PC-9 (cell line): Measurements from ENCODE around the gene EIF4G1.

Experiments used
- EZH2 ChIP-seq: fragments of 200-600 bp; sonication (generic); IDR thresholded peaks from 2 replicates; pipeline ENCODE4 v1.8.0; 2017; ENCODE audit warnings: antibody characterized with exemption, low read depth
- TF ChIP-seq, protein P1 (sequence below): fragments of 200-600 bp; sonication (generic); conservative IDR thresholded peaks from 2 replicates; pipeline ENCODE4 v1.6.1; 2017; ENCODE audit warnings: mixed run types, antibody characterized with exemption, mild to moderate bottlenecking, moderate library complexity

DNA sequence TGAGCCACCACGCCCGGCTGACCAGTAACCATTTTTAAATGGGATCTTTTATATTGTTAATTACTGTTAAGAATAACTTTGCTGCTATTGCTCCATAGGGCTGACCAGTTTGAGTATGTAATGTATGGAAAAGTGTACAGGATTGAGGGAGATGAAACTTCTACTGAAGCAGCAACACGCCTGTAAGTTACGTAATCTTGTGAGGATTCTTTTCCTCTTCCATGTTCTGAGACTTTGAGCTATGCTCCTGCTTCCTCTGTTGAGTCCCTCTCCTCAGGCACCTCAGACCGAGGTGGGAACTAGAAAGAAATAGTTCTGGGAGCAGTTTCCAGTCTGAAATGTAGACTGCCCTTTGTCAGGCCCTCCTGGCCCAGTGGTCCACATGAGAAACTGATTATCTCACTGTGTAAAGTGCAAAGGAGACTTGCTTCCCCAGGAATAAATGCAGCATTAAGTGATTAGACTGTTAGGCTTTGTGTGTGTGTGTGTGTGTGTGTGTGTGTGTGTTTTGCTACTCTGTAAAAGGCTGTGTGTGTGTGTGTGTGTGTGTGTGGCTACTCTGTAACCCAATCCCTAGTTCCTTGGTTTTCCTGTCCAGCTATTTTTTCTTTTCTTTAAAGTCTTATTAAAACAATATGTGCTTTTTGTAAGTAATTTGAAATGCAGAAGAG is 52.3 kb downstream of the EIF4G1 start:
- TF ChIP-seq, protein P1, sequence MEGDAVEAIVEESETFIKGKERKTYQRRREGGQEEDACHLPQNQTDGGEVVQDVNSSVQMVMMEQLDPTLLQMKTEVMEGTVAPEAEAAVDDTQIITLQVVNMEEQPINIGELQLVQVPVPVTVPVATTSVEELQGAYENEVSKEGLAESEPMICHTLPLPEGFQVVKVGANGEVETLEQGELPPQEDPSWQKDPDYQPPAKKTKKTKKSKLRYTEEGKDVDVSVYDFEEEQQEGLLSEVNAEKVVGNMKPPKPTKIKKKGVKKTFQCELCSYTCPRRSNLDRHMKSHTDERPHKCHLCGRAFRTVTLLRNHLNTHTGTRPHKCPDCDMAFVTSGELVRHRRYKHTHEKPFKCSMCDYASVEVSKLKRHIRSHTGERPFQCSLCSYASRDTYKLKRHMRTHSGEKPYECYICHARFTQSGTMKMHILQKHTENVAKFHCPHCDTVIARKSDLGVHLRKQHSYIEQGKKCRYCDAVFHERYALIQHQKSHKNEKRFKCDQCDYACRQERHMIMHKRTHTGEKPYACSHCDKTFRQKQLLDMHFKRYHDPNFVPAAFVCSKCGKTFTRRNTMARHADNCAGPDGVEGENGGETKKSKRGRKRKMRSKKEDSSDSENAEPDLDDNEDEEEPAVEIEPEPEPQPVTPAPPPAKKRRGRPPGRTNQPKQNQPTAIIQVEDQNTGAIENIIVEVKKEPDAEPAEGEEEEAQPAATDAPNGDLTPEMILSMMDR: no peak
- TF ChIP-seq EZH2: no peak
